Kidney capillary endothelial cell (primary cell): ENCODE data around the gene MRGPRF.

Experiments used
- DNase-seq: peaks from one replicate; pipeline ENCODE4 v3.0.0-alpha.2; 2018; ENCODE audit warnings: low spot score

The MRGPRF gene

GRCh38 chr11:69050592-69051380 is 37.7 kb upstream of the MRGPRF start:
- DNase-seq, result no peak

GRCh38 chr11:69049490-69049867 is 36.4 kb upstream of the MRGPRF start:
- DNase-seq, result no peak

GRCh38 chr11:69048694-69049489 is 35.8 kb upstream of the MRGPRF start, which contains the start of gene TPCN2:
TPCN2 (plus strand) TSS chr11:69048932; CDS start chr11:69048998, 66 bp downstream.
- peak; percentile 90 for DNase-seq

GRCh38 chr11:69048031-69048693 is 35.1 kb upstream of the MRGPRF start:
- DNase-seq, result no peak

- peak; percentile 12 for DNase-seq
Measured at GRCh38 chr11:69044111-69045013, 31.3 kb upstream of the MRGPRF start.

GRCh38 chr11:69041516-69041915 is 28.5 kb upstream of the MRGPRF start:
- DNase-seq, result no peak

GRCh38 chr11:69040581-69041260 is 27.7 kb upstream of the MRGPRF start:
- no peak for DNase-seq

- DNase-seq, result no peak
Measured at GRCh38 chr11:69040051-69040450, 27.0 kb upstream of the MRGPRF start.

GRCh38 chr11:69039501-69039900 is 26.5 kb upstream of the MRGPRF start:
- DNase-seq, result no peak

GRCh38 chr11:69037544-69037943 is 24.5 kb upstream of the MRGPRF start:
- DNase-seq, result no peak

- no peak for DNase-seq
Measured at GRCh38 chr11:69037074-69037473, 24.0 kb upstream of the MRGPRF start.

GRCh38 chr11:69035946-69036340 is 22.9 kb upstream of the MRGPRF start:
- no peak for DNase-seq

GRCh38 chr11:69035150-69035945 is 22.3 kb upstream of the MRGPRF start:
- no peak for DNase-seq

GRCh38 chr11:69034123-69034867 is 21.2 kb upstream of the MRGPRF start:
- no peak for DNase-seq

GRCh38 chr11:69033431-69033830 is 20.4 kb upstream of the MRGPRF start:
- no peak for DNase-seq

GRCh38 chr11:69032833-69033232 is 19.8 kb upstream of the MRGPRF start:
- DNase-seq, result no peak

- DNase-seq, result no peak
Measured at GRCh38 chr11:69030301-69030700, 17.3 kb upstream of the MRGPRF start.

GRCh38 chr11:69027704-69028372 is 14.8 kb upstream of the MRGPRF start:
- no peak for DNase-seq

GRCh38 chr11:69024509-69024908 is 11.5 kb upstream of the MRGPRF start:
- DNase-seq, result no peak
